NCI-H2171 (cell line): Measurements from ENCODE around the gene TRMT1.

Source experiments
- DNase-seq: peaks from one replicate; lab custom pipeline; 2025; lab: John Stamatoyannopoulos, UW

TRMT1 gene

GRCh38 chr19:13122980-13123957 lies 6.7 kb upstream of the TRMT1 start:
- DNase-seq = no peak

GRCh38 chr19:13122275-13122878 lies 5.8 kb upstream of the TRMT1 start:
- no peak for DNase-seq

GRCh38 chr19:13121551-13122274 lies 5.2 kb upstream of the TRMT1 start:
- DNase-seq = no peak

GRCh38 chr19:13120817-13121216 lies 4.3 kb upstream of the TRMT1 start:
- DNase-seq = no peak

GRCh38 chr19:13120031-13120430 lies 3.5 kb upstream of the TRMT1 start:
- DNase-seq = no peak

- no peak for DNase-seq
These were observed 3.1 kb upstream of the TRMT1 start for GRCh38 chr19:13119627-13120026.

GRCh38 chr19:13118424-13119193 lies 2.1 kb upstream of the TRMT1 start:
- DNase-seq = peak; percentile 38

- DNase-seq = peak; percentile 92
These were observed 1.4 kb upstream of the TRMT1 start, which contains the start of gene NACC1 for GRCh38 chr19:13117772-13118423. Gene NACC1, plus strand, starts transcription at chr19:13118264. Its CDS starts 16,944 bp downstream, at chr19:13135208.

- DNase-seq = no peak
These were observed 734 bp upstream of the TRMT1 start for GRCh38 chr19:13117176-13117771.

- no peak for DNase-seq
These were observed 631 bp downstream of the TRMT1 start for GRCh38 chr19:13115936-13116281.

- DNase-seq = no peak
These were observed 4.0 kb downstream of the TRMT1 start for GRCh38 chr19:13112555-13112954.

- no peak for DNase-seq
These were observed 6.4 kb downstream of the TRMT1 start for GRCh38 chr19:13110099-13110610.

GRCh38 chr19:13109361-13110098 lies 7.0 kb downstream of the TRMT1 start:
- no peak for DNase-seq

GRCh38 chr19:13104848-13105711 lies 11.5 kb downstream of the TRMT1 start:
- DNase-seq = no peak

GRCh38 chr19:13104360-13104847 lies 12.1 kb downstream of the TRMT1 start:
- DNase-seq = no peak

- no peak for DNase-seq
These were observed 12.8 kb downstream of the TRMT1 start for GRCh38 chr19:13103581-13104359.

GRCh38 chr19:13102666-13103580 lies 13.6 kb downstream of the TRMT1 start, which contains the start of gene LYL1:
Gene LYL1, minus strand, starts transcription at chr19:13102858. Its CDS starts 1,687 bp downstream, at chr19:13101171.
- no peak for DNase-seq
